Adrenal gland (tissue), 5 donors: ENCODE results near the gene AP1S1.

Source experiments
- POLR2A ChIP-seq, 2 donors: fragments of 450-650 bp; IDR thresholded peaks; one replicate each; pipeline ENCODE4 v1.6.1; 2017; ENCODE audit warnings: antibody characterized with exemption in 2 of 2, mild to moderate bottlenecking in 2 of 2, moderate library complexity in 1 of 2
- TF ChIP-seq, protein P1 (sequence below), 6 experiments: fragments of 450-650 bp in 4 of 6; fragments of 200-600 bp in 2 of 6; sonication (generic) in 1 of 6; IDR thresholded peaks; 1 replicate in 5 of 6; 2 replicates in 1 of 6; pipeline versions ENCODE4 v1.5.1 to v1.8.0; 2016 to 2021; ENCODE audit warnings: antibody characterized with exemption in 6 of 6, mild to moderate bottlenecking in 2 of 6, moderate library complexity in 1 of 6
- donor health status: DM: no; HTN: no; CAD: no.

DNA sequence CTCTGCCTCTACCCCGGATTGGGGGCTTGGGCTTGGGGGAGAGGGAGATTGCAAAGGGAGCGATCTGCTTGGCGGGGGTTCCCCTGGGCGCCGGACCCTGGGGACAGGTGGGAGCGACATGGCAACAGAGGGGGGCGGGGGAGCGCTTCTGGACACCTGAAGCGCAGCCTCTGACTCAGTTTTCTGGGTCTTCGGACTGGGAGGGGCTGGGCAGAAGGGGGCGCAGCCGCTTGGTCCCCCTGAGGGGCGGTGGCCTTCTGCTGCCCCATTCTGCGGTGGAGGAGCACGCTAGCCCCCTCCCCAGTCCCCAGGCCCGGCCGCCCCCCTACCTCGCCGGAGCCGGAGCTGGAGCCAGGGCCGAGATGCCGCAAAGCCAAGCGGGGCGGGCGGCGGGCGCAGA, 25.4 kb downstream of the AP1S1 start:
- TF ChIP-seq POLR2A (IDR thresholded peaks at IDR 0.05) = no peak
- TF ChIP-seq, protein P1, sequence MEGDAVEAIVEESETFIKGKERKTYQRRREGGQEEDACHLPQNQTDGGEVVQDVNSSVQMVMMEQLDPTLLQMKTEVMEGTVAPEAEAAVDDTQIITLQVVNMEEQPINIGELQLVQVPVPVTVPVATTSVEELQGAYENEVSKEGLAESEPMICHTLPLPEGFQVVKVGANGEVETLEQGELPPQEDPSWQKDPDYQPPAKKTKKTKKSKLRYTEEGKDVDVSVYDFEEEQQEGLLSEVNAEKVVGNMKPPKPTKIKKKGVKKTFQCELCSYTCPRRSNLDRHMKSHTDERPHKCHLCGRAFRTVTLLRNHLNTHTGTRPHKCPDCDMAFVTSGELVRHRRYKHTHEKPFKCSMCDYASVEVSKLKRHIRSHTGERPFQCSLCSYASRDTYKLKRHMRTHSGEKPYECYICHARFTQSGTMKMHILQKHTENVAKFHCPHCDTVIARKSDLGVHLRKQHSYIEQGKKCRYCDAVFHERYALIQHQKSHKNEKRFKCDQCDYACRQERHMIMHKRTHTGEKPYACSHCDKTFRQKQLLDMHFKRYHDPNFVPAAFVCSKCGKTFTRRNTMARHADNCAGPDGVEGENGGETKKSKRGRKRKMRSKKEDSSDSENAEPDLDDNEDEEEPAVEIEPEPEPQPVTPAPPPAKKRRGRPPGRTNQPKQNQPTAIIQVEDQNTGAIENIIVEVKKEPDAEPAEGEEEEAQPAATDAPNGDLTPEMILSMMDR (IDR thresholded peaks at IDR 0.05) = no peak
